Thyroid gland (tissue), 4 donors: ENCODE data around the gene CCDC126.

Source experiments
- POLR2A ChIP-seq, 2 donors: fragments of 450-650 bp; IDR thresholded peaks; one replicate each; pipeline ENCODE4 v1.6.1; 2017; ENCODE audit warnings: antibody characterized with exemption in 2 of 2, mild to moderate bottlenecking in 2 of 2, moderate library complexity in 1 of 2
- TF ChIP-seq, protein P1 (sequence below), 6 experiments: fragments of 200-600 bp in 3 of 6; fragments of 450-650 bp in 3 of 6; sonication (generic) in 3 of 6; IDR thresholded peaks; one replicate each; pipeline ENCODE4 v1.5.1; 2016 to 2019; ENCODE audit warnings: antibody characterized with exemption in 6 of 6, mild to moderate bottlenecking in 2 of 6, inconsistent platforms in 1 of 6, moderate library complexity in 1 of 6

- TF ChIP-seq, protein P1, sequence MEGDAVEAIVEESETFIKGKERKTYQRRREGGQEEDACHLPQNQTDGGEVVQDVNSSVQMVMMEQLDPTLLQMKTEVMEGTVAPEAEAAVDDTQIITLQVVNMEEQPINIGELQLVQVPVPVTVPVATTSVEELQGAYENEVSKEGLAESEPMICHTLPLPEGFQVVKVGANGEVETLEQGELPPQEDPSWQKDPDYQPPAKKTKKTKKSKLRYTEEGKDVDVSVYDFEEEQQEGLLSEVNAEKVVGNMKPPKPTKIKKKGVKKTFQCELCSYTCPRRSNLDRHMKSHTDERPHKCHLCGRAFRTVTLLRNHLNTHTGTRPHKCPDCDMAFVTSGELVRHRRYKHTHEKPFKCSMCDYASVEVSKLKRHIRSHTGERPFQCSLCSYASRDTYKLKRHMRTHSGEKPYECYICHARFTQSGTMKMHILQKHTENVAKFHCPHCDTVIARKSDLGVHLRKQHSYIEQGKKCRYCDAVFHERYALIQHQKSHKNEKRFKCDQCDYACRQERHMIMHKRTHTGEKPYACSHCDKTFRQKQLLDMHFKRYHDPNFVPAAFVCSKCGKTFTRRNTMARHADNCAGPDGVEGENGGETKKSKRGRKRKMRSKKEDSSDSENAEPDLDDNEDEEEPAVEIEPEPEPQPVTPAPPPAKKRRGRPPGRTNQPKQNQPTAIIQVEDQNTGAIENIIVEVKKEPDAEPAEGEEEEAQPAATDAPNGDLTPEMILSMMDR (IDR thresholded peaks at IDR 0.05) = no peak
- no peak for TF ChIP-seq POLR2A (IDR thresholded peaks at IDR 0.05)
Observed at GRCh38 chr7:23672033-23672432, 74.9 kb downstream of the CCDC126 start.
